ENCODE data around the gene MYH7B. TPM values are rescaled to one million over a fixed set of nuclear protein-coding genes. Genes with fewer than 3 reads are reported as not detected.

Gene MYH7B
- total RNA-seq, 1 experiment from 2014 or later = 0.52 TPM

- Mint-ChIP-seq H3K4me3 (ENCODE audit: low read depth, unreplicated experiment) (no peak overlapping the region), H3K27ac (ENCODE audit: unreplicated experiment) (peak overlapping the region; percentile 32), H3K4me1 (ENCODE audit: low read depth, unreplicated experiment) (peaks cover 18% of the 10 kb centered on the region), H3K36me3 (ENCODE audit: insufficient read depth, unreplicated experiment) (peaks cover 53% of the 10 kb centered on the region), H3K27me3 (ENCODE audit: unreplicated experiment) (peaks cover 36% of the 10 kb centered on the region), H3K9me3 (ENCODE audit: low read depth, unreplicated experiment) (no peaks in the 10 kb centered on the region)
- CTCF ChIA-PET = interaction anchor here (1.1 kb wide), 1 partner anchor 18 kb away, joined by 3 read pairs; no protein-coding TSS in a partner anchor
- BruUV-seq (replicated peaks) = no TSS peak
- intact Hi-C loops (cut with micrococcal nuclease; ENCODE audit: unreplicated experiment) = no loop called here
- no peak for DNase-seq
- TF ChIP-seq, protein P1, sequence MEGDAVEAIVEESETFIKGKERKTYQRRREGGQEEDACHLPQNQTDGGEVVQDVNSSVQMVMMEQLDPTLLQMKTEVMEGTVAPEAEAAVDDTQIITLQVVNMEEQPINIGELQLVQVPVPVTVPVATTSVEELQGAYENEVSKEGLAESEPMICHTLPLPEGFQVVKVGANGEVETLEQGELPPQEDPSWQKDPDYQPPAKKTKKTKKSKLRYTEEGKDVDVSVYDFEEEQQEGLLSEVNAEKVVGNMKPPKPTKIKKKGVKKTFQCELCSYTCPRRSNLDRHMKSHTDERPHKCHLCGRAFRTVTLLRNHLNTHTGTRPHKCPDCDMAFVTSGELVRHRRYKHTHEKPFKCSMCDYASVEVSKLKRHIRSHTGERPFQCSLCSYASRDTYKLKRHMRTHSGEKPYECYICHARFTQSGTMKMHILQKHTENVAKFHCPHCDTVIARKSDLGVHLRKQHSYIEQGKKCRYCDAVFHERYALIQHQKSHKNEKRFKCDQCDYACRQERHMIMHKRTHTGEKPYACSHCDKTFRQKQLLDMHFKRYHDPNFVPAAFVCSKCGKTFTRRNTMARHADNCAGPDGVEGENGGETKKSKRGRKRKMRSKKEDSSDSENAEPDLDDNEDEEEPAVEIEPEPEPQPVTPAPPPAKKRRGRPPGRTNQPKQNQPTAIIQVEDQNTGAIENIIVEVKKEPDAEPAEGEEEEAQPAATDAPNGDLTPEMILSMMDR (IDR thresholded peaks at IDR 0.05; ENCODE audit: unreplicated experiment) = no peak
These were observed 30.9 kb downstream of the MYH7B start for GRCh38 chr20:34986311-34987287.

DNA sequence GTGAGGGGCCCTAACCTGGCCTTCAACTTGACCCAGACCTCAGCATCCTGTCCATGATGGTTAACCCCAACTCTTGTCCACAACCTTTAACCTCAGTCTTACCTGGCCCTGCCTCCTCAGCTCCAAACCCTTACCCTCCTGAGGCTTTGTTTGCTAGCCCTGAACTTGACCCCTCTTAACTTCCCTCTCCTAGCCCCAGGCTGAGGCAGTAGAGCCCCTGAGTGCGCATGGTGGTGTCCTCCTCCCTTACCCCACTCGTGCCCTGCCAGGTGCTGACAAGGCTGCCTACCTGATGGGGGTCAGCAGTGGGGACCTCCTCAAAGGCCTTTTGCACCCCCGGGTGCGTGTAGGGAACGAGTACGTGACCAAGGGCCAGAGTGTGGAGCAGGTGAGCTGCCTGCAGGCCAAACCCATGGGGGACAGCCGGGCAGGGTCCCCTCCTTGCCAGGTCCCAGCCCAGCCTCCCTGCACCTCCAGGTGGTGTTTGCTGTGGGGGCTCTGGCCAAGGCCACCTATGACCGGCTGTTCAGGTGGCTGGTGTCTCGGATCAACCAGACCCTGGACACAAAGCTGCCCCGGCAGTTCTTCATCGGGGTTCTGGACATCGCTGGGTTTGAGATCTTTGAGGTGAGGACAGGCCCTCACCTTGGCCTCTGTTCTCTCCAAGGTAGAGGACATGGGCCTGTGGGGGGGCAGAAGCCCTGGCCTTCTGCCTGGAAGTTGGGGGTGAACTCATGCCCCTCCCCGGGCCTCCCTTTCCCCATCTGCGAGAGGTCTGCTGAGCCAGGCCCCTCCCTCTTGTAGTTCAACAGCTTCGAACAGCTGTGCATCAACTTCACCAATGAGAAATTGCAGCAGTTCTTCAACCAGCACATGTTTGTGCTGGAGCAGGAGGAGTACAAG, 31.9 kb downstream of the MYH7B start:
- Mint-ChIP-seq H3K36me3 (ENCODE audit: insufficient read depth, unreplicated experiment) (peaks cover 56% of the 10 kb centered on the region), H3K9me3 (ENCODE audit: low read depth, unreplicated experiment) (no peaks in the 10 kb centered on the region), H3K4me1 (ENCODE audit: low read depth, unreplicated experiment) (peaks cover 18% of the 10 kb centered on the region), H3K27ac (ENCODE audit: unreplicated experiment) (peak overlapping the region; percentile 7), H3K27me3 (ENCODE audit: unreplicated experiment) (peaks cover 36% of the 10 kb centered on the region), H3K4me3 (ENCODE audit: low read depth, unreplicated experiment) (no peak overlapping the region)
- TF ChIP-seq, protein P1 (IDR thresholded peaks at IDR 0.05; ENCODE audit: unreplicated experiment) = no peak
- CTCF ChIA-PET = interaction anchor here (0.6 to 1.1 kb wide), 2 partner anchors 19 to 25 kb away, joined by 3 read pairs; no protein-coding TSS in a partner anchor
- intact Hi-C loops (cut with micrococcal nuclease; ENCODE audit: unreplicated experiment) = no loop called here
- BruUV-seq (replicated peaks) = TSS peak; percentile 18
- DNase-seq = no peak

- TF ChIP-seq, protein P1 (IDR thresholded peaks at IDR 0.05; ENCODE audit: unreplicated experiment) = no peak
- H3K27me3 Mint-ChIP-seq (ENCODE audit: unreplicated experiment) = peaks cover 35% of the 10 kb centered on the region
- peak overlapping the region; percentile 7 for H3K27ac Mint-ChIP-seq (ENCODE audit: unreplicated experiment)
- CTCF ChIA-PET = interaction anchor here (0.6 to 1.1 kb wide), 2 partner anchors 19 to 24 kb away, joined by 3 read pairs; no protein-coding TSS in a partner anchor
- no peaks in the 10 kb centered on the region for H3K9me3 Mint-ChIP-seq (ENCODE audit: low read depth, unreplicated experiment)
- DNase-seq = no peak
- H3K4me3 Mint-ChIP-seq (ENCODE audit: low read depth, unreplicated experiment) = no peak overlapping the region
- intact Hi-C loops (cut with micrococcal nuclease; ENCODE audit: unreplicated experiment) = no loop called here
- peaks cover 18% of the 10 kb centered on the region for H3K4me1 Mint-ChIP-seq (ENCODE audit: low read depth, unreplicated experiment)
- no TSS peak for BruUV-seq (replicated peaks)
- peaks cover 62% of the 10 kb centered on the region for H3K36me3 Mint-ChIP-seq (ENCODE audit: insufficient read depth, unreplicated experiment)
These were observed 32.5 kb downstream of the MYH7B start for GRCh38 chr20:34988191-34988540.

GRCh38 chr20:34989118-34989517, 33.5 kb downstream of the MYH7B start:
- Mint-ChIP-seq H3K27ac (ENCODE audit: unreplicated experiment) (no peak overlapping the region), H3K4me1 (ENCODE audit: low read depth, unreplicated experiment) (peaks cover 12% of the 10 kb centered on the region), H3K9me3 (ENCODE audit: low read depth, unreplicated experiment) (no peaks in the 10 kb centered on the region), H3K27me3 (ENCODE audit: unreplicated experiment) (peaks cover 25% of the 10 kb centered on the region), H3K4me3 (ENCODE audit: low read depth, unreplicated experiment) (no peak overlapping the region), H3K36me3 (ENCODE audit: insufficient read depth, unreplicated experiment) (peaks cover 69% of the 10 kb centered on the region)
- intact Hi-C loops (cut with micrococcal nuclease; ENCODE audit: unreplicated experiment) = no loop called here
- CTCF ChIA-PET = no interaction called here
- BruUV-seq (replicated peaks) = no TSS peak
- no peak for DNase-seq
- TF ChIP-seq, protein P1 (IDR thresholded peaks at IDR 0.05; ENCODE audit: unreplicated experiment) = no peak
